ENCODE data around the gene FLACC1.

DNA sequence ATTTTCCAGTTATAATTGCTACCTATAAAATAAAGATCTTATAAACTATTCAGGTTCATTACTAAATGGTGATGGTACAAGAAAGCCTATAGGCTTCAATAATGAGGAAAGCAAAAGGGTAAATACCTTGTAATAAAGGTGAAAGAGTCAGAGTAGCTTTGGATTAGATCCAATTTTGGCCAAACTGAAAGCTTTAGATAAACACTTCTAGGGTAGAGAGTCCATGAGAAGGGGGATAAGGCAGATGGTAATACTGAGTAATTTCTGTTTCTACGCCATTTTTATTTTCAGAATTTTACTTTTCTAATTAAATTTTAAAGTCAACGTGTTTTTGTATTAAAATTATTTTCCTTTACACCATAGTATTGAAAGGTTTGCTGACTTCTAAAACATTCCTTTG is 87.4 kb downstream of the FLACC1 start:
- TF ChIP-seq, protein P1, sequence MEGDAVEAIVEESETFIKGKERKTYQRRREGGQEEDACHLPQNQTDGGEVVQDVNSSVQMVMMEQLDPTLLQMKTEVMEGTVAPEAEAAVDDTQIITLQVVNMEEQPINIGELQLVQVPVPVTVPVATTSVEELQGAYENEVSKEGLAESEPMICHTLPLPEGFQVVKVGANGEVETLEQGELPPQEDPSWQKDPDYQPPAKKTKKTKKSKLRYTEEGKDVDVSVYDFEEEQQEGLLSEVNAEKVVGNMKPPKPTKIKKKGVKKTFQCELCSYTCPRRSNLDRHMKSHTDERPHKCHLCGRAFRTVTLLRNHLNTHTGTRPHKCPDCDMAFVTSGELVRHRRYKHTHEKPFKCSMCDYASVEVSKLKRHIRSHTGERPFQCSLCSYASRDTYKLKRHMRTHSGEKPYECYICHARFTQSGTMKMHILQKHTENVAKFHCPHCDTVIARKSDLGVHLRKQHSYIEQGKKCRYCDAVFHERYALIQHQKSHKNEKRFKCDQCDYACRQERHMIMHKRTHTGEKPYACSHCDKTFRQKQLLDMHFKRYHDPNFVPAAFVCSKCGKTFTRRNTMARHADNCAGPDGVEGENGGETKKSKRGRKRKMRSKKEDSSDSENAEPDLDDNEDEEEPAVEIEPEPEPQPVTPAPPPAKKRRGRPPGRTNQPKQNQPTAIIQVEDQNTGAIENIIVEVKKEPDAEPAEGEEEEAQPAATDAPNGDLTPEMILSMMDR (IDR thresholded peaks at IDR 0.05), result no peak
- no peak for TF ChIP-seq POLR2A (IDR thresholded peaks at IDR 0.05)

Measured in right lobe of liver (tissue), 4 donors.